ENCODE measurements around the gene CCDC187.

Gene CCDC187

DNA sequence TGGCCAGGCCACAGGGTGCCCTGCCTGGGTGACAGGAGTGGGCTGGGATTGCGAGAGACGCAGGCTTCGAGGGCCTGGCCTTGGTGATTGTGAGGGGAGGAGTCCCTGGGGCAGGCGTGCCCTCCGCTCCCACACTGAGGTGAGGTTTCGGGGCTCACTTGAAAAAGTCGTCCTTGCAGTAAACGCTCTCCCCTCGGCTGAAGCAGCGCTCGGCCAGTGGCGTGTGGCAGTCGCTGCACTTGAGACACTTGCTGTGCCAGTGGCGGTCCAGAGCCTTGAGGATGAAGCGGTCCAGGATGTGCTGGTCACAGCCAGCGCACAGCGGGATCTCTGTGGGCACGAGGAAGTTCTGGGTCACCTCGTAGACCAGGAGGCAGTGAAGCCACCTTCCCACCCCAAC is 103.5 kb downstream of the CCDC187 start:
- TF ChIP-seq SIN3A (IDR thresholded peaks at IDR 0.05; ENCODE audit: borderline replicate concordance, insufficient read depth, low read length) (no peak), POLR2AphosphoS5 (IDR thresholded peaks at IDR 0.05; ENCODE audit: low read depth, low read length) (no peak), TAF1 (IDR thresholded peaks at IDR 0.05; ENCODE audit: borderline replicate concordance, insufficient read depth, low read length) (no peak), FOXP2 (optimal IDR thresholded peaks at IDR 0.05; ENCODE audit: borderline replicate concordance, extremely low read depth, extremely low read length, insufficient read depth) (no peak)
- TF ChIP-seq, protein P1, sequence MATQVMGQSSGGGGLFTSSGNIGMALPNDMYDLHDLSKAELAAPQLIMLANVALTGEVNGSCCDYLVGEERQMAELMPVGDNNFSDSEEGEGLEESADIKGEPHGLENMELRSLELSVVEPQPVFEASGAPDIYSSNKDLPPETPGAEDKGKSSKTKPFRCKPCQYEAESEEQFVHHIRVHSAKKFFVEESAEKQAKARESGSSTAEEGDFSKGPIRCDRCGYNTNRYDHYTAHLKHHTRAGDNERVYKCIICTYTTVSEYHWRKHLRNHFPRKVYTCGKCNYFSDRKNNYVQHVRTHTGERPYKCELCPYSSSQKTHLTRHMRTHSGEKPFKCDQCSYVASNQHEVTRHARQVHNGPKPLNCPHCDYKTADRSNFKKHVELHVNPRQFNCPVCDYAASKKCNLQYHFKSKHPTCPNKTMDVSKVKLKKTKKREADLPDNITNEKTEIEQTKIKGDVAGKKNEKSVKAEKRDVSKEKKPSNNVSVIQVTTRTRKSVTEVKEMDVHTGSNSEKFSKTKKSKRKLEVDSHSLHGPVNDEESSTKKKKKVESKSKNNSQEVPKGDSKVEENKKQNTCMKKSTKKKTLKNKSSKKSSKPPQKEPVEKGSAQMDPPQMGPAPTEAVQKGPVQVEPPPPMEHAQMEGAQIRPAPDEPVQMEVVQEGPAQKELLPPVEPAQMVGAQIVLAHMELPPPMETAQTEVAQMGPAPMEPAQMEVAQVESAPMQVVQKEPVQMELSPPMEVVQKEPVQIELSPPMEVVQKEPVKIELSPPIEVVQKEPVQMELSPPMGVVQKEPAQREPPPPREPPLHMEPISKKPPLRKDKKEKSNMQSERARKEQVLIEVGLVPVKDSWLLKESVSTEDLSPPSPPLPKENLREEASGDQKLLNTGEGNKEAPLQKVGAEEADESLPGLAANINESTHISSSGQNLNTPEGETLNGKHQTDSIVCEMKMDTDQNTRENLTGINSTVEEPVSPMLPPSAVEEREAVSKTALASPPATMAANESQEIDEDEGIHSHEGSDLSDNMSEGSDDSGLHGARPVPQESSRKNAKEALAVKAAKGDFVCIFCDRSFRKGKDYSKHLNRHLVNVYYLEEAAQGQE (IDR thresholded peaks at IDR 0.05; ENCODE audit: insufficient read depth in 1 of 2, low read depth in 2 of 2, low read length in 2 of 2): no peak

Data from PFSK-1 (cell line).